Hematopoietic multipotent progenitor cell (in vitro differentiated cells): ENCODE data around the gene XPO5. TPM values are rescaled to one million over a fixed set of nuclear protein-coding genes. Genes with fewer than 3 reads are reported as not detected.
"Not testable (repeated sequence)": the region's sequence is repeated elsewhere in the genome, so short reads cannot be mapped to it uniquely, and the experiment has no call there.

ENCODE experiments used
- DNase-seq, 3 donors: peaks; one replicate each; pipeline ENCODE4 v3.0.0-alpha.2; 2011 to 2015; ENCODE audit warnings: low read depth in 2 of 3, low spot score in 2 of 3
- total RNA-seq: library from RNA; depleted of rRNA; stranded (reverse); fragments of >200 nt; gene quantifications from one replicate; pipeline ENCODE4 v1.2.3, GENCODE V29; 2012

XPO5 gene
- total RNA-seq, 1 donor: 24.2 TPM

- DNase-seq: no peak
Observed at GRCh38 chr6:43499028-43499815, 76.6 kb downstream of the XPO5 start.

- DNase-seq: not testable (repeated sequence)
Observed at GRCh38 chr6:43498291-43498690, 77.5 kb downstream of the XPO5 start.

GRCh38 chr6:43497689-43498088 lies 78.1 kb downstream of the XPO5 start:
- no peak for DNase-seq

- DNase-seq: no peak
Observed at GRCh38 chr6:43497129-43497396, 78.8 kb downstream of the XPO5 start.

GRCh38 chr6:43496370-43497128 lies 79.3 kb downstream of the XPO5 start:
- DNase-seq: no peak

- no peak for DNase-seq
Observed at GRCh38 chr6:43495409-43495941, 80.4 kb downstream of the XPO5 start.

- DNase-seq: no peak
Observed at GRCh38 chr6:43494766-43495165, 81.1 kb downstream of the XPO5 start.

- no peak for DNase-seq
Observed at GRCh38 chr6:43494321-43494720, 81.5 kb downstream of the XPO5 start.

- DNase-seq: no peak
Observed at GRCh38 chr6:43493833-43494232, 82.0 kb downstream of the XPO5 start.

- DNase-seq: no peak
Observed at GRCh38 chr6:43493230-43493629, 82.6 kb downstream of the XPO5 start.

- DNase-seq: no peak
Observed at GRCh38 chr6:43492673-43493072, 83.2 kb downstream of the XPO5 start.

- DNase-seq: no peak
Observed at GRCh38 chr6:43491750-43492661, 83.8 kb downstream of the XPO5 start.

- no peak for DNase-seq
Observed at GRCh38 chr6:43490523-43490939, 85.3 kb downstream of the XPO5 start.

- no peak for DNase-seq
Observed at GRCh38 chr6:43489277-43490072, 86.4 kb downstream of the XPO5 start.

GRCh38 chr6:43488667-43489276 lies 87.1 kb downstream of the XPO5 start:
- no peak for DNase-seq

GRCh38 chr6:43481591-43482236 lies 94.1 kb downstream of the XPO5 start:
- DNase-seq: no peak

GRCh38 chr6:43481075-43481474 lies 94.8 kb downstream of the XPO5 start:
- DNase-seq: no peak

GRCh38 chr6:43478008-43478372 lies 97.8 kb downstream of the XPO5 start:
- DNase-seq: no peak
